GM19239 (cell line): ENCODE measurements around the gene ZFP36L2.

Experiments
- DNase-seq: peaks from one replicate; pipeline ENCODE4 v3.0.0; 2011; ENCODE audit warnings: low spot score; ENCODE audit not compliant: insufficient read length
- FAIRE-seq: peaks from 2 replicates; lab custom pipeline; 2011; peaks lifted over from hg19 to GRCh38; lab: Jason Lieb, UNC

The ZFP36L2 gene

GRCh38 chr2:43251171-43251731 lies 24.8 kb upstream of the ZFP36L2 start:
- FAIRE-seq = no peak
- DNase-seq = no peak

GRCh38 chr2:43250015-43250414 lies 23.6 kb upstream of the ZFP36L2 start:
- FAIRE-seq = no peak
- no peak for DNase-seq

GRCh38 chr2:43248621-43249020 lies 22.2 kb upstream of the ZFP36L2 start:
- DNase-seq (no peak), FAIRE-seq (no peak)

GRCh38 chr2:43246641-43247040 lies 20.2 kb upstream of the ZFP36L2 start:
- FAIRE-seq = no peak
- no peak for DNase-seq

- FAIRE-seq (no peak), DNase-seq (no peak)
Observed at GRCh38 chr2:43241558-43241957, 15.2 kb upstream of the ZFP36L2 start.

- FAIRE-seq = no peak
- no peak for DNase-seq
Observed at GRCh38 chr2:43240766-43241150, 14.4 kb upstream of the ZFP36L2 start.

GRCh38 chr2:43239981-43240765 lies 13.8 kb upstream of the ZFP36L2 start:
- FAIRE-seq (peak; percentile 54), DNase-seq (no peak)

GRCh38 chr2:43238813-43239212 lies 12.4 kb upstream of the ZFP36L2 start:
- no peak for DNase-seq
- FAIRE-seq = no peak

- FAIRE-seq (no peak), DNase-seq (no peak)
Observed at GRCh38 chr2:43238176-43238575, 11.8 kb upstream of the ZFP36L2 start.

GRCh38 chr2:43233218-43234212 lies 7.1 kb upstream of the ZFP36L2 start:
- DNase-seq (no peak), FAIRE-seq (no peak)

GRCh38 chr2:43230951-43231827 lies 4.8 kb upstream of the ZFP36L2 start:
- FAIRE-seq = no peak
- no peak for DNase-seq

GRCh38 chr2:43230351-43230885 lies 4.0 kb upstream of the ZFP36L2 start:
- FAIRE-seq (no peak), DNase-seq (no peak)

- peak; percentile 14 for FAIRE-seq
Observed at GRCh38 chr2:43228756-43229659, 2.6 kb upstream of the ZFP36L2 start.

GRCh38 chr2:43228321-43228751 lies 1.9 kb upstream of the ZFP36L2 start:
- FAIRE-seq (no peak), DNase-seq (no peak)

More at GRCh38 chr2:43228756-43229659, 2.6 kb upstream of the ZFP36L2 start:
- DNase-seq = no peak

GRCh38 chr2:43227830-43228281 lies 1.4 kb upstream of the ZFP36L2 start:
- FAIRE-seq (peak; percentile 4), DNase-seq (no peak)

- FAIRE-seq (peak; percentile 26), DNase-seq (no peak)
Observed at GRCh38 chr2:43226955-43227829, 786 bp upstream of the ZFP36L2 start.

GRCh38 chr2:43225788-43226557 lies 433 bp downstream of the ZFP36L2 start:
- FAIRE-seq (peak; percentile 74), DNase-seq (peak; percentile 60)
